Melanocyte of skin (primary cell): Measurements from ENCODE around the gene THBS2. TPM values are rescaled to one million over a fixed set of nuclear protein-coding genes. Genes with fewer than 3 reads are reported as not detected.

Source experiments
- total RNA-seq, 2 donors: library from RNA; depleted of rRNA; stranded (reverse); fragments of >200 nt; gene quantifications; 2 replicates each; pipeline ENCODE4 v1.2.3, GENCODE V29; 2012

The THBS2 gene
- total RNA-seq = 100 to 1,000 TPM in 1 of 2 donors, 10 to 100 TPM in 1; 62.6 to 175 TPM

GRCh38 chr6:169253337-169254238 is at the start of gene THBS2:
THBS2 (minus strand) TSS chr6:169253846; CDS start chr6:169250784, 3,062 bp downstream.

